ENCODE results near the gene IFIT1. TPM values are rescaled to one million over a fixed set of nuclear protein-coding genes. Genes with fewer than 3 reads are reported as not detected.

Gene IFIT1
- 9.9 and 13.7 TPM in 2 replicates for total RNA-seq

GRCh38 chr10:89391907-89392756, at the start of gene IFIT1:
IFIT1 (plus strand) TSS chr10:89392623; CDS start chr10:89392713, 90 bp downstream.

DNA sequence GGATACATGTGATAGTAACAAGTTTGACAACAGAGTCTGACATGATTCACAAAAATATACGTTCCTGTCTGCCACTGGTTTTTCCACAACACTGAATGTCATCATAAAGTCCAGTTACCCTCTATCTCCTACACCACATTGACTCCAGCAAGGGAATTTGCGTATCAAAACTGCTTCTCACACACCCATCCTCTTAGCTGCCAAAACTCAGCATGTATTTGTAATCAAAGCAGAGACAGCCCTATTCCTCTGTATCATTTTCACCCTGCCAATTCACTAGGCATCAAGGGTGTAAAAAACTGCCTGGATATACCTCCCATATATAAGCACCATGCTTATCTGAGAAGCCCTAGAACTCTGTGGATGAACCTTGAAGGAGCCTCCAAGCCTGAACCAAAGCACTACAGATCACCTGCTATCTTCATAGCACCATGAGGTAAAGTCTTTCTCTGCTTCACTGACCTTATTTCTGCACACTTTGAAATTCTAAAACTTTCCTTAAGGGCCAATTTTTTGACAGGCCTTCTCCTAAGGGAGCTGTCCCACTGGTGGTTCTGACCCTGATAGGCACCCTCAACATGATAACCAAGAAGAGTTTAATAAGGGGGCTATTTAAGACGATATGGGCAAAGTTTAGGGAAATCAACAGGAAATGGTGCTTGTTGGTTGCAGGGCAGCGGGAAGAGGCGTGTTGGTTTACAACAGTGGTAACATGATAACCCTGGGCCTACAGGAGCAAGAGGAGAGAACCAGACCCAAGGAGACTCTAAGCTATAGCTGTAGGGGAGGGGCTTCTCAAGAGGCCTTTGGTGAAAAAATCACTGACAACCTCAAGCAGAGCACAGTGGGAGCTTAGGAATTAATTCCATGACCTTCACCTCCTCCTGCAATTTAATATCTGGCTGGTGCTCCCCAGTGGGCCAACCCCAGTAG, 14.5 kb upstream of the IFIT1 start, which contains the start of gene IFIT1B:
Gene IFIT1B, plus strand, starts transcription at position 352 of the 933 bp plus-strand sequence. Its CDS starts 80 bp downstream, at position 432.

GRCh38 chr10:89414146-89414878, 21.9 kb downstream of the IFIT1 start, which contains the start of gene IFIT5:
IFIT5 (plus strand) TSS chr10:89414568; CDS start chr10:89414799, 231 bp downstream.

Other genes with a start within 250 kb of the IFIT1 start
- 0.55 and 0.57 TPM in 2 replicates for gene CH25H, start 185.3 kb upstream of the IFIT1 start, total RNA-seq
- 45.8 and 64.1 TPM in 2 replicates for gene LIPA, start 140.8 kb upstream of the IFIT1 start, total RNA-seq
- gene IFIT2, start 90.6 kb upstream of the IFIT1 start, total RNA-seq = 3.0 and 3.1 TPM in 2 replicates
- gene IFIT3, start 64.6 kb upstream of the IFIT1 start, total RNA-seq = 10.4 and 10.7 TPM in 2 replicates
- gene IFIT1B, start 14.6 kb upstream of the IFIT1 start, total RNA-seq = not detected in 2 replicates
- gene IFIT5, start 21.9 kb downstream of the IFIT1 start, total RNA-seq = 18.5 and 20.2 TPM in 2 replicates
- not detected in 2 replicates for gene SLC16A12, start 143.0 kb downstream of the IFIT1 start, total RNA-seq

Measured in smooth muscle cell of bladder (primary cell).